ENCODE measurements around the gene COLQ.
"Not testable (repeated sequence)": the region's sequence is repeated elsewhere in the genome, so short reads cannot be mapped to it uniquely, and the experiment has no call there.

Gene COLQ

GRCh38 chr3:15521573-15521965 lies at the start of gene COLQ:
TSS of gene COLQ (minus strand) at chr3:15521706. CDS start at chr3:15521625, 81 bp downstream.
- no peak for DNase-seq (ENCODE audit: low spot score)

- no peak for DNase-seq (ENCODE audit: low spot score)
These were observed 41.7 kb upstream of the COLQ start for GRCh38 chr3:15563190-15563589.

- DNase-seq (ENCODE audit: low spot score): no peak
These were observed 41.1 kb upstream of the COLQ start for GRCh38 chr3:15562560-15562959.

GRCh38 chr3:15558581-15558980 lies 37.1 kb upstream of the COLQ start:
- no peak for DNase-seq (ENCODE audit: low spot score)

- peak; percentile 64 for DNase-seq (ENCODE audit: low spot score)
These were observed 36.0 kb upstream of the COLQ start for GRCh38 chr3:15557511-15557946.

GRCh38 chr3:15556512-15556911 lies 35.0 kb upstream of the COLQ start:
- DNase-seq (ENCODE audit: low spot score): no peak

- DNase-seq (ENCODE audit: low spot score): peak; percentile 46
These were observed 32.2 kb upstream of the COLQ start for GRCh38 chr3:15553749-15554148.

- no peak for DNase-seq (ENCODE audit: low spot score)
These were observed 30.4 kb upstream of the COLQ start for GRCh38 chr3:15551902-15552301.

- no peak for DNase-seq (ENCODE audit: low spot score)
These were observed 28.3 kb upstream of the COLQ start for GRCh38 chr3:15549846-15550245.

- DNase-seq (ENCODE audit: low spot score): no peak
These were observed 21.1 kb upstream of the COLQ start for GRCh38 chr3:15542614-15543013.

- DNase-seq (ENCODE audit: low spot score): no peak
These were observed 19.9 kb upstream of the COLQ start for GRCh38 chr3:15541371-15541770.

- DNase-seq (ENCODE audit: low spot score): no peak
These were observed 17.6 kb upstream of the COLQ start for GRCh38 chr3:15539066-15539465.

GRCh38 chr3:15538345-15538744 lies 16.8 kb upstream of the COLQ start:
- no peak for DNase-seq (ENCODE audit: low spot score)

- no peak for DNase-seq (ENCODE audit: low spot score)
These were observed 15.3 kb upstream of the COLQ start for GRCh38 chr3:15536856-15537255.

- no peak for DNase-seq (ENCODE audit: low spot score)
These were observed 14.2 kb upstream of the COLQ start for GRCh38 chr3:15535732-15536131.

- DNase-seq (ENCODE audit: low spot score): not testable (repeated sequence)
These were observed 11.1 kb upstream of the COLQ start for GRCh38 chr3:15532614-15533013.

GRCh38 chr3:15531346-15531745 lies 9.8 kb upstream of the COLQ start:
- DNase-seq (ENCODE audit: low spot score): no peak

- DNase-seq (ENCODE audit: low spot score): no peak
These were observed 7.5 kb upstream of the COLQ start for GRCh38 chr3:15528854-15529537.

- peak; percentile 64 for DNase-seq (ENCODE audit: low spot score)
These were observed 5.5 kb upstream of the COLQ start for GRCh38 chr3:15527031-15527459.

GRCh38 chr3:15525790-15526189 lies 4.3 kb upstream of the COLQ start:
- no peak for DNase-seq (ENCODE audit: low spot score)

- DNase-seq (ENCODE audit: low spot score): no peak
These were observed 2.3 kb upstream of the COLQ start for GRCh38 chr3:15523660-15524417.

GRCh38 chr3:15522016-15522415 lies 510 bp upstream of the COLQ start:
- DNase-seq (ENCODE audit: low spot score): no peak

GRCh38 chr3:15520804-15521572 lies 518 bp downstream of the COLQ start:
- DNase-seq (ENCODE audit: low spot score): no peak
